ENCODE measurements around the gene VAV1.

DNA sequence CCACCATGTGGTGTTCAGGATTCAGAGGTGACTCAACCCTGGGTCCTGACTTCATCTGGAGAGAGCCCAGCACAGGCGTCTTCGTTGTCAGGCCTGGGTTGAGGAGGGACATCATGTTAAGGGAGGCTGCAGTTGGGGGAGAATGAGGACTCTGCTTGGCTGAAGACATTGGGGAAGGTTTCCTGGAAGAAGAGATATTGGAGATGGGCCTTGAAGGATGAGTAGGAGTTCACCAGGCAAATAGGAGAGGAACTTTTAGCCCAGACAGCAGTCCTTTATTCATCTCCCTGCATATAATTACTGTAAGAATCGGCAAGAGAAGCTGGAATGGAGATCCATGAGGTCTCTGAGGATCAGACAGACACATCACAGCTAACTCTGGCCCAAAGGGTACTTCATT is 38.9 kb downstream of the VAV1 start:
- TF ChIP-seq RXRA (IDR thresholded peaks at IDR 0.05; ENCODE audit: insufficient read depth, low read depth, low read length) (no peak), CREB1 (IDR thresholded peaks at IDR 0.05) (no peak), CTCF (IDR thresholded peaks at IDR 0.05; ENCODE audit: control extremely low read depth in 1 of 3, insufficient read depth in 1 of 3, low read depth in 1 of 3, low read length in 3 of 3) (no peak)

All from H1 (cell line).